GM12801 (cell line): ENCODE results near the gene SDF2L1.

Experiments
- TF ChIP-seq, protein P1 (sequence below): IDR thresholded peaks from one replicate; pipeline ENCODE4 v1.5.1; 2011; ENCODE audit warnings: control low read depth; ENCODE audit not compliant: insufficient read length; ENCODE audit errors: extremely low read depth

SDF2L1 gene

DNA sequence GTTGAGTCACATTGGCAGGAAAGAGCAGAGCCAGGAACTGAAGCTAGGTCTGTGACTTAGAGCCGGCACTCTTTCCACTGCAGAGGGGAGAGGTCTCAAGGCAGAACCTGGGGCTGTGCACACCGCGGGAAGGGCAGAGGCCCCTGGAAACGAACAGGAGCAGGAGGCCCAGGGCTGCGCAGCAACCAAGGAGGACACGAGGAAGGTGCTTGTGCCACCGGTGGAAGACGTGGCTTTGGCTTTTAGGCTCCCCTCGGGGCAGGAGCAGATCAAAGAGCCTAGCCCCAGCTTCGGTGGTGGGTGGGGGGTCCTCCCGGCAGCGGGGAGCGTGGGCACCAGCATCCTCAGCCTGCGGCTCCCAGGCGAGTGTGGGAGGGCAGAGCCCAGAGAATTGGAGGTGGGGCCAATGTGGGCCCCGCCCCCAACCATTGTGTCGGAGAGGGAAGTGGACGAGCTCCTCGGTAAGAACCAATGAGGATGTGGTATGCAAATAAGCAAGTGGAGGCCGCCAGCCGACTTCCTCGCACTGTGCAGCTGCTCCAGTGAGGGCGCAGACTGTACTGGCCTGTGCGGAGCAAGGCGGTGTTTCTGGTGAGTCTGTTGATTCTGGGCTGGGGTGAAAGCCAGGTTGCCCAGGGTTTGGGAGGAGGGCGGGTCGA lies 9.7 kb upstream of the SDF2L1 start, which contains the start of gene CCDC116:
Gene CCDC116 (plus strand): TSS at position 524 of the 659 bp plus-strand sequence. CDS start 422 bp downstream, outside the sequence.
- TF ChIP-seq, protein P1, sequence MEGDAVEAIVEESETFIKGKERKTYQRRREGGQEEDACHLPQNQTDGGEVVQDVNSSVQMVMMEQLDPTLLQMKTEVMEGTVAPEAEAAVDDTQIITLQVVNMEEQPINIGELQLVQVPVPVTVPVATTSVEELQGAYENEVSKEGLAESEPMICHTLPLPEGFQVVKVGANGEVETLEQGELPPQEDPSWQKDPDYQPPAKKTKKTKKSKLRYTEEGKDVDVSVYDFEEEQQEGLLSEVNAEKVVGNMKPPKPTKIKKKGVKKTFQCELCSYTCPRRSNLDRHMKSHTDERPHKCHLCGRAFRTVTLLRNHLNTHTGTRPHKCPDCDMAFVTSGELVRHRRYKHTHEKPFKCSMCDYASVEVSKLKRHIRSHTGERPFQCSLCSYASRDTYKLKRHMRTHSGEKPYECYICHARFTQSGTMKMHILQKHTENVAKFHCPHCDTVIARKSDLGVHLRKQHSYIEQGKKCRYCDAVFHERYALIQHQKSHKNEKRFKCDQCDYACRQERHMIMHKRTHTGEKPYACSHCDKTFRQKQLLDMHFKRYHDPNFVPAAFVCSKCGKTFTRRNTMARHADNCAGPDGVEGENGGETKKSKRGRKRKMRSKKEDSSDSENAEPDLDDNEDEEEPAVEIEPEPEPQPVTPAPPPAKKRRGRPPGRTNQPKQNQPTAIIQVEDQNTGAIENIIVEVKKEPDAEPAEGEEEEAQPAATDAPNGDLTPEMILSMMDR, result no peak

DNA sequence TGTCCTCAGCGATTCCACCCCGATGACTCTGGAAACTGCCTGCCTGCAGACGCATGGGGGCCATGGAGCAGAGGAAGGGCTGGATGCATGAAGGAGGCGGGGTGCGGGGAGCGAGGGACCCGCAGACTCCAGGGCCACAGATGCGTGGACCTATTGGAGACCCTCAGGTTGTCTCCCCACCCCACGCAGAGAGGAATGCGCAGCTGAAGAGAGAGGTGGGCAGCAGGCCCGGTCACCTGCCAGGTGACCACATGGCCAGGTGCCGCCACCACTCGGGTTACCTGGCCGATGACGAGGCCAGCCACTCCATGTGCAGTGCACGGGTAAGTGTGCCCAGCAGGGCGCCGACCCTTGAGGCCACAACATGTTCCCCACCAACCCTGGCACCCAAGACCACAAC lies 9.2 kb upstream of the SDF2L1 start:
- TF ChIP-seq, protein P1, result no peak

DNA sequence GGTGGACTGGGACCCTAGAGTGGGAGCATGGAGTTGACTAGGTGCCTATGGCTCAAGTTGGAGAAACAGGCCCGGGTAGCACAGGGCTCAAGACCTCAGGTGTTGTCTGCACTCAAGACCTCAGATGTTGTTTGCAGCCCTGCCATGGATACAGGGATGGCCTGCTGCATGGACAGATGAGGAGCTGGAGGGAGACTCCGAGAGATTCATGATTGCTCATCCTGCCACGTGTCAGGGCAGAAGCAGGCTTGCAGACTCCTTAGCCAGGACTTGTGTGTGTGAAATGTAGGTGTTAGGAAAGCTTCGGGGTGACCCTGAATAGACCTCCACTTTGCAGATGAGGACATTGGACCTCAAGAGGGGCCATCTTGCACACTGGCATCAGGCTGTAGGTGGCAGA lies 8.6 kb upstream of the SDF2L1 start:
- TF ChIP-seq, protein P1, result no peak

DNA sequence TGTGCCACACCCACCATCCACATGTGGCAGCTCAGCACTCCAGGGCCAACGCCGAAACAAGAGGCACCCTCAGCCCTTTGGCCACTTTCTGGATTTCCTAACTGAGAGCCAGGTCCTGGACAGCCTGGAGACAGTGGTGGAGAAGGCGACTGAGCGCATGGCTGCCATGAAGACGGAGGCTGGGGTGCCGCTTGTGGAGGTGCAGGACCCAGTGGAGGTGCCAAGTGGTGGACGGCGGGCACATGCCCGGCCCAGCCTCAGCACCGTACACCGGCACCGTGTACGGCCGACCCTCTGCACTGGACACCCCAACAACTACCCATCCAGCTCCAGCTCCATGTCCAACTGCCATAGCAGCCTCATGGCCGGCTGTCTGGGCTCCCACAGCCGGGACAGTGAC lies 8.0 kb upstream of the SDF2L1 start:
- TF ChIP-seq, protein P1, result no peak

DNA sequence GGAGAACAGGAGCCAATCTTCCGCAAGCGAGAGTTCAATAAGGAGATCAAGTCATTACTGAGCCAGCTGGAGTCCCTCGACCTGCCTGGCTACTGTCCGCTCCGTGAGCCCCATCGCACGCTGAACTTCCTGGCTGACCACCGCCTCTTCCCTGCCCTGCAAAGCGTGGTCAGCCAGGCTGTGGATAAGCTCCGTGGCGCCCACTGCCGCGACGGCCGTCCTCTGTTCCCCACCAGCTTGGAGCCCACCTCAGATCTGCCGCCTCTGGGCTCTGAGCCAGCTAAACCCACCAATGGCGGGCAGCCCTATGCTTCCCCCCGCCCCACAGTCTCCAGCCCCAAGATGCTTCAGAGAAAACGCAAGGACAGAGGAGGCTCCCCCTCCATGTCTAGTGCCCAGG lies 7.3 kb upstream of the SDF2L1 start:
- TF ChIP-seq, protein P1, result no peak

DNA sequence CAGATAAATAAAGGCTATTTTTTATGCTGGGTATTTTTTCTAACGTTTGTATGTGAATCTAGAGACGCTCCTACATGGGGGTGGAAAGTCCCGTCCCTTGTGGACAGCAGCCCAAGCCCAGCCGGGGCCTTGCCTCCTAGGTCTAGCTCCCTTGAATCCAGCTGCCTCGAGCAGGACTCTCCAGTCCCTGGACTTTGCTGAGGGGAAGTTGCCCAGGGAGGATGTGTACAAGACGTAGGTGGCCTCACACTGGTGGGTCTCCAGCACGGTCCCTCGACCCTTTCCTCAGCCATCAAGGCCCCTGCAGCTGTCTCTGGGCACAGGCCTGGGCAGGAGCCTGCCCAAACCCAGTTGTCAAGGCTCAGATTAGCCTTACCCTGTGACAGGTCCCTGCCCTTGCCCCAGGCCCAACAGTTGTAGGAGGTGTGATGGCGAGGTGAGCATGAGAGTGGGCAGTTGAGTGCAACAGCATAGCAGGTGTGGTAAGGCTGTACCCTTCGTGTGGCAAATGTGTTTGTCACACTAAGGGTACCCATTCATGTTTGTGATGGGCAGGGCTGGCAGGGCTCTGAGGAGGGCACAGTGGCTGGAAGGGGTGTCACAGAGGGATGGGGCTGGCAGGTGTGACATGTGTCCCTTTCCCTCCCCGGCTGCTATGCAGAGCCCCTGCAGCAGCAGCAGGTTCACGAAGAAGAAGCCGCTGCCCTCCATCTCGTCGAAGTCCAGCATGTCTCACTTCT lies 6.2 kb upstream of the SDF2L1 start:
- TF ChIP-seq, protein P1, result no peak

DNA sequence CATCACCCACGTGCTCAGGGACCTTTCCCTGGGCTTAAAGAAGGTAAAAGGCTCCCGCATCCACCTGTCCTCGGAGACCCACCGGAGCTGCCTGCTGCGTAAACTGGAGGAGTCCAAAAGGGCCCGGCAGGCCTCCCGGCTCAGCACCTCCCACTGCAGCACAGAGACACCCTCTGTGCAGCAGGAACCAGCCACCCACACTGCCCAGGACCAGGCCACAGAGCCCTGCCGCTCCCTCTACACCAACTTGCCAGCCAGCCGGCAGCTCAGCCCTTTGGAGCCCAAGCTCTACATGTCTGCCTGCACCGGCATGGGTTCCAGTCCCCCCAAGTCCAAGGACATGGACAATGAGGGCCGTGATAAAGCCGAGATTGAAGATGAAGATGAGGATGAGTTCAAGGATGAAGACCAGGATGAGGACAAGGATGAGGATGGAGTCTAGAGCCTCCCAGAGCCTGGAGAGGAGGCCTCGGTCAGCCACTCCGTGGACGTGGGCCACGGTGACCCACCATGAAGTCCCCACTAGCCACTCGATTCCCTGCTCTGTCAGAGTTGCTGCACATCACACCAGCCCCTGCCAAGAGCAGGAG lies 5.4 kb upstream of the SDF2L1 start:
- TF ChIP-seq, protein P1, result no peak
